Common myeloid progenitor, CD34-positive (primary cell): ENCODE measurements around the gene MAGI2.

Experiments
- CTCF ChIA-PET: fragments of 350-600 bp; sonication (Branson Sonifier 250); formaldehyde crosslinking; loops from one replicate; lab custom pipeline; 2021; ENCODE audit warnings: antibody characterized with exemption; lab: Charles Lee
- POLR2A ChIA-PET: fragments of 350-600 bp; sonication (Branson Sonifier 250); formaldehyde crosslinking; loops from one replicate; lab custom pipeline; 2021; ENCODE audit warnings: antibody characterized with exemption; lab: Charles Lee
- DNase-seq, 3 donors: peaks; one replicate each; pipeline versions ENCODE4 v3.0.0 to v3.0.0-alpha.2; 2013
- H3K27ac ChIP-seq, 2 experiments: 1 replicate in 1 of 2; 2 replicates in 1 of 2; pipeline ENCODE4 v1.7.0; 2013; ENCODE audit warnings: inconsistent platforms in 2 of 2, low read length in 2 of 2, mild to moderate bottlenecking in 2 of 2, low read depth in 1 of 2, moderate library complexity in 1 of 2; ENCODE audit not compliant: severe bottlenecking in 2 of 2, insufficient read depth in 1 of 2, poor library complexity in 1 of 2
- H3K27me3 ChIP-seq, 5 experiments: replicated peaks in 2 of 5; 1 replicate in 3 of 5; 2 replicates in 2 of 5; pipeline versions ENCODE4 v1.6.1 to v1.7.0; 2013; ENCODE audit warnings: low read length in 4 of 5, mild to moderate bottlenecking in 2 of 5, moderate library complexity in 2 of 5, inconsistent platforms in 1 of 5; ENCODE audit not compliant: insufficient read depth in 5 of 5, control insufficient read depth in 4 of 5
- H3K36me3 ChIP-seq, 4 experiments: 1 replicate in 2 of 4; 2 replicates in 2 of 4; pipeline versions ENCODE4 v1.6.1 to v1.7.0; 2013; ENCODE audit warnings: low read length in 3 of 4, control low read depth in 1 of 4, mild to moderate bottlenecking in 1 of 4; ENCODE audit not compliant: control insufficient read depth in 4 of 4, insufficient read depth in 4 of 4
- H3K4me1 ChIP-seq, 4 experiments: 1 replicate in 3 of 4; 2 replicates in 1 of 4; pipeline versions ENCODE4 v1.6.1 to v1.7.1; 2013; ENCODE audit warnings: low read length in 3 of 4, mild to moderate bottlenecking in 3 of 4, control low read depth in 1 of 4, inconsistent platforms in 1 of 4, moderate library complexity in 1 of 4; ENCODE audit not compliant: control insufficient read depth in 4 of 4, insufficient read depth in 4 of 4; ENCODE audit errors: control extremely low read depth in 1 of 4
- H3K4me3 ChIP-seq, 7 experiments: 1 replicate in 4 of 7; 2 replicates in 3 of 7; pipeline versions ENCODE4 v1.5.1 to v1.7.0; 2013; ENCODE audit warnings: mild to moderate bottlenecking in 7 of 7, low read length in 6 of 7, moderate library complexity in 6 of 7, inconsistent platforms in 2 of 7, low read depth in 2 of 7, control low read depth in 1 of 7; ENCODE audit not compliant: insufficient read depth in 4 of 7, control insufficient read depth in 1 of 7; ENCODE audit errors: extremely low read depth in 1 of 7
- H3K9me3 ChIP-seq, 5 experiments: 1 replicate in 4 of 5; 2 replicates in 1 of 5; pipeline versions ENCODE4 v1.6.1 to v1.7.1; 2013; ENCODE audit warnings: low read length in 4 of 5, mild to moderate bottlenecking in 2 of 5, inconsistent platforms in 1 of 5, low read depth in 1 of 5, moderate library complexity in 1 of 5; ENCODE audit not compliant: control insufficient read depth in 4 of 5, insufficient read depth in 2 of 5; ENCODE audit errors: control extremely low read depth in 1 of 5
- WGBS: methylation state at CpG from one replicate; pipeline ENCODE4 v1.1.5; 2013; ENCODE audit not compliant: insufficient coverage; 5-methylcytosine and 5-hydroxymethylcytosine counted together

MAGI2 gene

DNA sequence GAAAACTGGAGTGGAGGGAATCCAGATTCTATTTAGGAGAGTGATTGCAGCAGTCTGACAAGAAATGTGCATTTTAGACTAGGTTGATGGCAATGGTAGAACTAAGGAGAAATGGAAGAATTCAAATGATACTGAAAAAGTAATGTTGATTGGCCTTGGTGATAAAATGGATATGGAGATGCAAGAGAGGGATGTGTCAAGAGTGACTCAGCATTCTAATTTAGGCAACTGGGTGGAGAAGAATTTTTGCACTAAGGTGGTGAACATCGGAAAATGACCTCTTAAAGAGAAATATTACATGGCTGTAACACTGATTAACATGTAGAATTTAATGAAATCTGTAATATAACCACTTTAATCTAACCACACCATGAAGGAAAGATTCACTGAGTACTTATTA, 848.3 kb downstream of the MAGI2 start:
- Histone ChIP-seq H3K9me3 (no peaks in the 10 kb centered on the region), H3K4me1 (no peaks in the 10 kb centered on the region), H3K27me3 (no peaks in the 10 kb centered on the region), H3K4me3 (no peak overlapping the region), H3K27ac (no peak overlapping the region), H3K36me3 (no peaks in the 10 kb centered on the region)
- CTCF ChIA-PET: no interaction called here
- POLR2A ChIA-PET: no interaction called here
- WGBS: no CpG with 5 or more reads among the region's 1 CpG
- no peak for DNase-seq

DNA sequence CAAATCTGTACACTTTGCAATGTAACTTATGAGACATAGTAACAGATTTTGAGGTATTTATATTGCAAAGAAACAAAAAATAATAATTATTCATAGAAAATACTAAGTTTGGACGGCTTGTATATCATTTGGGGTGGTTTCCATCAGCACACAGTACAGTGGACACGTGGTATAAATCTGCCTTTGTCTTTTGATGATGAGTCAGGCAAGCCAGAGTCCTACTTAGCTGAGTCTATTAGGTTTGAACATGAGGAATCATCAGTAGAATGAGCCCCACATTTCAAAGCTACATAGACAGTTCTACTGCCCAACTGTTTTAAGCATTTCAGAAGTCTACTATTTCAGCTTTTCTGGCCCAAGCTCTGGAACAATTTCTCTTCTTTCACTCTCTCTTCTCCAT, 851.7 kb downstream of the MAGI2 start:
- ChIA-PET CTCF (no interaction called here), POLR2A (no interaction called here)
- no peaks in the 10 kb centered on the region for H3K4me1 ChIP-seq
- DNase-seq: no peak
- no peak overlapping the region for H3K4me3 ChIP-seq
- H3K27me3 ChIP-seq: no peaks in the 10 kb centered on the region
- H3K36me3 ChIP-seq: no peaks in the 10 kb centered on the region
- 90% methylated on average over 2 of the region's 2 CpGs for WGBS
- H3K9me3 ChIP-seq: no peaks in the 10 kb centered on the region
- no peak overlapping the region for H3K27ac ChIP-seq

DNA sequence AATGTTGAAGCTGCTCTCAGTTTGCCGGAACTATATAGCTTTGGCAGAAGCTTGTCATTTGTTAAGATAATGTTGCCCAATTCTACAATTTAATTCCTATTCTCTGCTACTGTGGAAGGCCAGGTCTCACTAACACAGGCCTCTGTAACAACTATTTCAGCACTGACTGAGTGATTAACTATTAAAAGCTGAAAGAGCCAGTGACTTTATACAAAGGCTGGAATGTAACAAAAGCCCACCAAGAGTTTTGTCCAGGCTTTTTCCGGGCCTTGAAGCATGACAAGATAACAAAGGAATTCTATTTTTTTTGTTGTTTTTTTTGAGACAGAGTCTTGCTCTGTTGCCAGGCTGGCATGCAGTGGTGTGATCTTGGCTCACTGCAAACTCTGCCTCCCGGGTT, 859.3 kb downstream of the MAGI2 start:
- no peak overlapping the region for H3K27ac ChIP-seq
- H3K9me3 ChIP-seq: no peaks in the 10 kb centered on the region
- 100% methylated on average over 1 of the region's 3 CpGs for WGBS
- H3K27me3 ChIP-seq: no peaks in the 10 kb centered on the region
- H3K36me3 ChIP-seq: no peaks in the 10 kb centered on the region
- no peak overlapping the region for H3K4me3 ChIP-seq
- no peak for DNase-seq
- H3K4me1 ChIP-seq: no peaks in the 10 kb centered on the region
- ChIA-PET POLR2A (no interaction called here), CTCF (no interaction called here)

DNA sequence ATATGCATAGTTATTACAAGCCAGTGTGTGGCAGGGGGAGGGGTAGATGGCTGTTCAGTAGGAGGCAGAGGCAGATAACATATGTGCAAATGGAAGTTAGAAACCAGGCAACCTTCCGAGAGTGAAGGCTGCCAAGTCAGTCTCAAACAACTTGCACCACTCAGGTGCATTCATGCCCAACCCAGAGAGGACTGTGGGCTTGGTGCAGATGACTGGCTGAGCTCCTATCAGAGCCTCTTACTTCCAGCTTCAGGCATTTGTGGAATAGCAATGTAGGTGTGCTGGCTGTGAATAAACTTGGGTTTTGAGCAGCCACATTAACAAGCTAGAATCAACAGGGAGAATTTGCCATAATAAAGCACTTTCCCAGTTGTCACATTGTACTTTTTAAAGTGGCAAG, 865.1 kb downstream of the MAGI2 start:
- H3K9me3 ChIP-seq: no peaks in the 10 kb centered on the region
- H3K27me3 ChIP-seq: no peaks in the 10 kb centered on the region
- H3K4me3 ChIP-seq: no peak overlapping the region
- no peak for DNase-seq
- ChIA-PET CTCF (no interaction called here), POLR2A (no interaction called here)
- no peak overlapping the region for H3K27ac ChIP-seq
- H3K4me1 ChIP-seq: no peaks in the 10 kb centered on the region
- no CpG with 5 or more reads among the region's 1 CpG for WGBS
- no peaks in the 10 kb centered on the region for H3K36me3 ChIP-seq

DNA sequence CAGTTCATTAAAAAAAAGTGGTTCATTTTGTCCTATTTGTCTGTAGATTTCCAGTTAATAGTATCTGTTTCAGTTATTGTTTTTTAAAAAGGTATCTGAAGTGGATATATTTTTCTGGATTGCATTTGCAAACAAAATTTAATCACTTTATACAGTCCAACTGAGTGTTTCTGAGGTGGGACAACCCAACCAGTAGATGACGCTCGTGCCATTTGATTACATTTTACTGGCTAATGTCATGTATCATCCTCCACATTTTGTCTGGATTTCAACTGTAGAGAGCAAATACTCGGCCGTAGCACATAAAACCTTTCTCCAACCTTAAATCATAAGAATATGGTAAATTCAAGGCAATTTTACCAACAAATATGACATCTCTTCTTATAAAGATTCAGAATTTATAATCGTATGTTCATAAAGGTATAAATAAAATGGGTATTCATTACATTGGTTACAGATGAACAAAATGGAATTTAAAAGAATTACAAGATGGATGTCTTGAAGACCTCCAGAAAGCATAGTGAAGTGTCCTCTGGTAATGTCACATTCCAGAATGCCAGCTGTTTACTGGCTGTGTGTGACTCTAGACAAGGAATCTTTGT, 865.9 kb downstream of the MAGI2 start:
- no peak for DNase-seq
- H3K4me1 ChIP-seq: no peaks in the 10 kb centered on the region
- H3K27me3 ChIP-seq: no peaks in the 10 kb centered on the region
- H3K36me3 ChIP-seq: no peaks in the 10 kb centered on the region
- no peaks in the 10 kb centered on the region for H3K9me3 ChIP-seq
- WGBS: 95% methylated on average over 2 of the region's 5 CpGs
- no peak overlapping the region for H3K27ac ChIP-seq
- ChIA-PET POLR2A (no interaction called here), CTCF (no interaction called here)
- no peak overlapping the region for H3K4me3 ChIP-seq

DNA sequence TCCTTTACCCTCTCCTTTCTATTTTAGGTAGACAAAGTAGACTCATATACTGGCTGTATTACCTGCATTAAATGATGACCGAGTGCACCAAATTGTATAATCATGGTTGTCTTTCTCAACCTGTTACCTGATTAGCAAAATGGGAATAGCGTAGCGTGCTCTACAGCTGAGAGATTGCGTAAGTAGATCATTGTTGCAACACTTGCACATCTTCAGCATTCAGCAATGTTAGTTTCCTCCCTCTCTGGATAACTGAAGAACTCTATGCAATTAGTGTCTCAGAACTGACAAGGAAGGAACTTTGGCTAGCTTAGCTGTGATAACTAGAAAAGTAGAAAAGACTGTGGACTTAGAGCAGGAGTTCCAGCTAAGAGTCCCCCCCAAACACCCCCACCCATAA, 867.5 kb downstream of the MAGI2 start:
- 97% methylated on average over 4 of the region's 4 CpGs for WGBS
- ChIA-PET CTCF (no interaction called here), POLR2A (no interaction called here)

DNA sequence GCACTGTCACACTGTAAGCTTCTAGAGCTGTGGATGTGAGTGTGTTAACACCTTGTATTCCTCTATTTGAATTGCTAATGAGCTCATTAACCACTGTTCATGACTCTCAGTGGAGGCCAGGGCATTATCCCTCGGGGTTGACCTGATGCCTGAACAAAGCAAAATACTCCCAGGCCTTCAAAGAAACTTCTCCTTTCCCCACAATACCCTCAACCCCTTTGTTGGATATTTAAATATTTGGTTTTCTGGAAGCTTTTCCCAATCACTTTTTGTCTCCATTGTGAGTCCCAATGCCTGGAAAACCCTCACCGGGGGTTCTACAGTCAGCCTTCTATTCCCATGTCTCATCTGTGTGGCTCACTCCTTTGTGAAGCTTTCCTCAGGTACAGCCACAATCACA, 874.8 kb downstream of the MAGI2 start:
- no peaks in the 10 kb centered on the region for H3K36me3 ChIP-seq
- H3K4me1 ChIP-seq: no peaks in the 10 kb centered on the region
- no peak overlapping the region for H3K27ac ChIP-seq
- no peaks in the 10 kb centered on the region for H3K27me3 ChIP-seq
- POLR2A ChIA-PET: interaction anchor here (0.5 kb wide), 1 partner anchor 107 kb away, joined by 4 read pairs; no protein-coding TSS in a partner anchor
- WGBS: 20% methylated on average over 1 of the region's 2 CpGs
- no peak overlapping the region for H3K4me3 ChIP-seq
- CTCF ChIA-PET: no interaction called here
- DNase-seq: no peak
- no peaks in the 10 kb centered on the region for H3K9me3 ChIP-seq

More for the DNA sequence above, 867.5 kb downstream of the MAGI2 start:
- no peaks in the 10 kb centered on the region for H3K27me3 ChIP-seq
- H3K9me3 ChIP-seq: no peaks in the 10 kb centered on the region
- no peaks in the 10 kb centered on the region for H3K36me3 ChIP-seq
- no peak for DNase-seq
- H3K4me3 ChIP-seq: no peak overlapping the region
- H3K27ac ChIP-seq: no peak overlapping the region
- no peaks in the 10 kb centered on the region for H3K4me1 ChIP-seq
